H7 (cell line): ENCODE results near the gene MAPK6. TPM values are rescaled to one million over a fixed set of nuclear protein-coding genes. Genes with fewer than 3 reads are reported as not detected.
"Not testable (repeated sequence)": the region's sequence is repeated elsewhere in the genome, so short reads cannot be mapped to it uniquely, and the experiment has no call there.

Source experiments
- DNase-seq: peaks from one replicate; pipeline ENCODE4 v3.0.0; 2012
- H3K27me3 ChIP-seq: 2 replicates; pipeline ENCODE4 v1.6.0; 2011; ENCODE audit warnings: mild to moderate bottlenecking, low read length; ENCODE audit not compliant: control insufficient read depth, insufficient read depth
- H3K36me3 ChIP-seq: replicated peaks from 2 replicates; pipeline ENCODE4 v1.5.1; 2011; ENCODE audit warnings: low read length; ENCODE audit not compliant: control insufficient read depth, insufficient read depth
- H3K4me3 ChIP-seq: 2 replicates; pipeline ENCODE4 v1.5.1; 2011; ENCODE audit warnings: low read depth, mild to moderate bottlenecking, control low read depth, low read length, moderate library complexity; ENCODE audit not compliant: insufficient read depth
- total RNA-seq: library from RNA; depleted of rRNA; stranded (reverse); fragments of >200 nt; shearing (Covaris generic); gene quantifications from 2 replicates; pipeline ENCODE4 v1.2.3, GENCODE V29; 2014

Gene MAPK6
- total RNA-seq, 1 experiment from 2014 or later, result 77.0 TPM

GRCh38 chr15:52050416-52050815 lies 31.4 kb downstream of the MAPK6 start:
- DNase-seq, result no peak
- H3K36me3 ChIP-seq, result peaks cover 4% of the 10 kb centered on the region
- no peaks in the 10 kb centered on the region for H3K27me3 ChIP-seq
- no peak overlapping the region for H3K4me3 ChIP-seq

DNA sequence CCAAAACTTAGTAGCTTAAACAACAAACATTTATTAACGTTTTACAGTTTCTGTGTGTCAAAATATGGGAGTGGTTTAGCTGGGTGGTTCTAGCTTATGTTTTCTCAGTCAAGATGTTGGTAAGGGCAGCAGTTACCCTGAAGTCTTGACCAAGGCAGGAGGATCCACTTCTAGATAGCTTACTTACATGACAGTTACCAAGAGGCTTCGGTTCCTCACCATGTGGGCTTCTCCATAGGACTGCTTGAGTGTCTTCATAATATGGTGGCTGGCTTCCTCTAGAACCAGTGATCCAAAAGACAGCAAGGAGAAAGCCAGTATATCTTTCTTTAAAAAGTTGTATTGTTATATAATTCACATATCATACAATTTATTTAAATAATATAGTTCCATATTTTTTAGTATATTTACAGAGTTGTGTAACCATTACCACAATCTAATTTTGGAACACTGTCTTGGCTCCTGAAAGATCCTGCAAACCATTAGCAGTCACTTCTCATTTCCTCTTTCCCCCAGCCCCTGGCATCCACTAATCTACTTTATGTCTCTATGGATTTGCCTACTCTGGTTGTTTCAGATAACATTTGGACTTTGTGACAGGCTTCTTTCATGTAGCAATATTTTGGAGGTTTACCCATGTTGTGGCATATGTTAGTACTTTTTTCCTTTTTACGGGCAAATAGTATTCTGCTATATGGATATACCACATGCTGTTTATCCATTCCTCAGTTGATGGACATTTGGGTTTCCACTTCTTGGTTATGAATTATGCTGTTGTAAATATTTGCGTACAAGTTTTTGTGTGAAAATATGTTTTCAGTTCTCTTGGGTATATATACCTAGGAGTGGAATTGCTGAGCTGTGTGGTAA lies 33.3 kb downstream of the MAPK6 start:
- DNase-seq, result no peak
- peaks cover 7% of the 10 kb centered on the region for H3K36me3 ChIP-seq

GRCh38 chr15:52054381-52054780 lies 35.4 kb downstream of the MAPK6 start:
- DNase-seq, result no peak
- Histone ChIP-seq H3K4me3 (no peak overlapping the region), H3K36me3 (peaks cover 13% of the 10 kb centered on the region), H3K27me3 (no peaks in the 10 kb centered on the region)

More for the DNA sequence above, 33.3 kb downstream of the MAPK6 start:
- Histone ChIP-seq H3K4me3 (no peak overlapping the region), H3K27me3 (no peaks in the 10 kb centered on the region)

DNA sequence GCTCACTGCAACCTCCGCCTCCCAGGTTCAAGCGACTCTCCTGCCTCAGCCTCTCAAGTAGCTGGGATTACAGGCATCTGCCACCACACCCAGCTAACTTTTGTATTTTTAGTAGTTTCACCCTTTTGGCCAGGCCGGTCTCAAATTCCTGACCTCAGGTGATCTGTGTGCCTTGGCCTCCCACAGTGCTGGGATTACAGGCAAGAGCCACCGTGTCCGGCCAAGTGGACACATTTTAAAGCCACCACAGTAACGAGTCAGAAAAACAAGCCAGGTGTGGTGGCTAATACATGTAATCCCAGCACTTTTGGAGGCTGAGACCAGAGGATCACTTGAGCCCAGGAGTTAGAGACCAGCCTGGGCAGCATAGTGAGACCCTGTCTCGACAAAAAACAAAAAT lies 35.8 kb downstream of the MAPK6 start:
- peaks cover 16% of the 10 kb centered on the region for H3K36me3 ChIP-seq
- H3K27me3 ChIP-seq, DNase-seq, H3K4me3 ChIP-seq: not testable (repeated sequence)

GRCh38 chr15:52056001-52056400 lies 37.0 kb downstream of the MAPK6 start:
- no peaks in the 10 kb centered on the region for H3K27me3 ChIP-seq
- DNase-seq, result no peak
- H3K4me3 ChIP-seq, result no peak overlapping the region
- peaks cover 20% of the 10 kb centered on the region for H3K36me3 ChIP-seq

DNA sequence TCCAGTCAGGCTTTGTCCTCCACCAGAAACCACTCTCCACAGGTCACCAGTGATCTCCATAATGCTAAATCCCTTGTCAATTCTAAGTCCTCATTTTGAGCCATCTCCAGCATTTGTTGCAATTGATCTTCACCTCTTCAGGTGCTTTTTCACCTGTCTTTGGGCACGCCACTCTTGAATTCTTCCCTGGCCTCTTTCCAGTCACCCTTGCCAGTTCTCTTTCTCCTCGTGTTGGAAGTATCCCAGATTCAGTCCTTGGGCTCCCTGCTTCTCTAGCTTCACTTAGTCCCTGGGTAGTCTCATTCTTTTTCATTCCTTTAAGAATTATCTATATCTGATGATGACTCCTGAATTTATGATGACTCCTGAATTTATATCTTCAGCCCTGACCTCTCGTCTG lies 37.5 kb downstream of the MAPK6 start:
- DNase-seq, result no peak
- H3K36me3 ChIP-seq, result peaks cover 21% of the 10 kb centered on the region

DNA sequence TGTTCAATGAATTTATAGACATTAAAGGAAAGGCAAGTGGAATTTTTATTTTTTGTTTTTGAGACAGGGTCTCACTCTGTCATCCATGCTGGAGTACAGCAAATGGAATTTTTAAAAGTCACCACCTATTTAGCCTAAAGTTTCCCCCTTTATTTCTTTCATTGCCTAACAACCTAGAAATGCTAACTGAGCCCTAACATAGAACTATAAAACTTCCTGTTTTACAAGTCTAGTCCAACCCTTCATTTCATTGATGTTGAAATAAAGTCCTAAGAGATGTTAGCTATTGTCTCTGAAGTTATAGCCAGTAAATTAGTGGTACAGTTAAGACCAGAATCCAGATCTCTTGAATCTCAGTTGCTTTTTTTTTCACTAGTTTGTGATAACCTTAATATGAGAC lies 39.0 kb downstream of the MAPK6 start:
- no peak for DNase-seq
- no peaks in the 10 kb centered on the region for H3K27me3 ChIP-seq
- peaks cover 21% of the 10 kb centered on the region for H3K36me3 ChIP-seq
- no peak overlapping the region for H3K4me3 ChIP-seq

More for the DNA sequence above, 37.5 kb downstream of the MAPK6 start:
- H3K27me3 ChIP-seq, result no peaks in the 10 kb centered on the region
- H3K4me3 ChIP-seq, result no peak overlapping the region

GRCh38 chr15:52060501-52060900 lies 41.5 kb downstream of the MAPK6 start:
- DNase-seq, result no peak
- no peak overlapping the region for H3K4me3 ChIP-seq
- peaks cover 27% of the 10 kb centered on the region for H3K36me3 ChIP-seq
- no peaks in the 10 kb centered on the region for H3K27me3 ChIP-seq

GRCh38 chr15:52066842-52067544 lies 48.0 kb downstream of the MAPK6 start:
- Histone ChIP-seq H3K36me3 (peaks cover 6% of the 10 kb centered on the region), H3K4me3 (no peak overlapping the region), H3K27me3 (no peaks in the 10 kb centered on the region)
- DNase-seq, result no peak

- DNase-seq, result no peak
- Histone ChIP-seq H3K36me3 (peaks cover 6% of the 10 kb centered on the region), H3K4me3 (no peak overlapping the region), H3K27me3 (no peaks in the 10 kb centered on the region)
These were observed 48.5 kb downstream of the MAPK6 start for GRCh38 chr15:52067545-52067926.

DNA sequence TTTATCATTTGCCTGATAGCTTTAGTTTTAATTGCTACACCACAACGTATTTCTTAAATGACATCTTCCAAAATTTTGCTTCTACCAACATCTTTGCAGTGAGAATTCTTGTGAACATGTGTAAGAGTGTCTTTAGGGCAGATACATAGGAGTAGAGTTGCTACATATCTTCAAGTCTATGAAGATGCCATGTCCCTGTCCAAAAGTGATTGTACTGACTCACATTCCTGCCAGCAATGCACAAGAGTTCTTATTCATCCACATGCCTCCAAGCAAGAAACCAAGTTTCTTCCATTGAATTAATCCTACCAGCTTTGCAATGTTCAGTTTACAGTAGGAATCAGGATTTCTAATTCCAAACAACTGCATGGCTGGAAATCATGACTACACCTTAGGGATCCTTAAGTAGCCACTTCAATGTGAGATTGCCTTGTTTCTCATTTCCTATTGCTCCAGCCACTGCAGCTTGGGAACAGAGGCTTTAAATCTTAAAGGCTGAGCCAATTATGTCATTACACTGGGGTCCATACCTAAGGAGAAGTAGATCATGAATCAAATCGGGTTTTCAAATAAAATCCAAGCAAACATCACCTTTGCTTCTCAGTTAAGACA lies 49.1 kb downstream of the MAPK6 start:
- H3K36me3 ChIP-seq, result peaks cover 6% of the 10 kb centered on the region

DNA sequence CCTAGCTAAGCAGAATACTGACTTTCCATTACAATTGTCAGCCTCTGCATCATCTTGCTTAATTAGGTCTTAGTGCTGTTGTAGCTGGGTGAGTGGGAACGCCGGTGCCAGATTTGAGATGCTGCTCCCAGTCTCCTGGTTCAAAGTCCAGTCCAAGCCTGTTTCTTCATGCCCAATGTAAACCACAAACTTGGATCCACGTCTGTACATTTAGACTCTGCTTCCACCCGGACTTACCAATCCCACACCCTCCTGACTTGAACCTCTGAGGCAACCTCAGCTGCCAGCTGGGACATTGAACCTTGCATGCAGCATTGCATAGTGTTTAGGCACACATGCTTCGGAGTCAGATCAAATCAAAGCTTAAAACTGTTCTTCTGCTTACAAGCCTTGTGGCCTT lies 50.5 kb downstream of the MAPK6 start:
- DNase-seq, result no peak
- H3K27me3 ChIP-seq, result no peaks in the 10 kb centered on the region

More for the DNA sequence above, 49.1 kb downstream of the MAPK6 start:
- no peak overlapping the region for H3K4me3 ChIP-seq
- H3K27me3 ChIP-seq, result no peaks in the 10 kb centered on the region
- no peak for DNase-seq

DNA sequence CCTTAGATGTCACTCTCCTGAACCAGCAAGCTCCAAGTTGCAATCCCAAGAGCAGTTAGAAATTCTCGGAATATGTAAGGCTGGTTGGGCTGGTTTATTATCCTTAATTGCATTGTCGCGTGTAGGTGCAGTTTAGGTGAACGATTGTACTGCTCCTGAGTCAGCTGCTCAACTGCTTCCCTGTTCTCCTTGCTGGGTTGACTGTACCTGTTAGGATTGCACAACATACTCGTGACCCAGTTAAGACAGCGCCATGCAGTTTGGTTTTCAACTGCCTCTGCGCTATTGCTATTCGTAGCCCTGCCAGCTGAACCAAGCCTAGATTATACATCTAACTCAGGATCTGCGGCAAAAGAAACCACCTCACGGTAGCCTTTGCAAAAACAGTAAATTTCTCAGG lies 52.6 kb downstream of the MAPK6 start:
- Histone ChIP-seq H3K27me3 (no peaks in the 10 kb centered on the region), H3K4me3 (no peak overlapping the region), H3K36me3 (no peaks in the 10 kb centered on the region)
- DNase-seq, result no peak

More for the DNA sequence above, 50.5 kb downstream of the MAPK6 start:
- peaks cover 4% of the 10 kb centered on the region for H3K36me3 ChIP-seq
- H3K4me3 ChIP-seq, result no peak overlapping the region

DNA sequence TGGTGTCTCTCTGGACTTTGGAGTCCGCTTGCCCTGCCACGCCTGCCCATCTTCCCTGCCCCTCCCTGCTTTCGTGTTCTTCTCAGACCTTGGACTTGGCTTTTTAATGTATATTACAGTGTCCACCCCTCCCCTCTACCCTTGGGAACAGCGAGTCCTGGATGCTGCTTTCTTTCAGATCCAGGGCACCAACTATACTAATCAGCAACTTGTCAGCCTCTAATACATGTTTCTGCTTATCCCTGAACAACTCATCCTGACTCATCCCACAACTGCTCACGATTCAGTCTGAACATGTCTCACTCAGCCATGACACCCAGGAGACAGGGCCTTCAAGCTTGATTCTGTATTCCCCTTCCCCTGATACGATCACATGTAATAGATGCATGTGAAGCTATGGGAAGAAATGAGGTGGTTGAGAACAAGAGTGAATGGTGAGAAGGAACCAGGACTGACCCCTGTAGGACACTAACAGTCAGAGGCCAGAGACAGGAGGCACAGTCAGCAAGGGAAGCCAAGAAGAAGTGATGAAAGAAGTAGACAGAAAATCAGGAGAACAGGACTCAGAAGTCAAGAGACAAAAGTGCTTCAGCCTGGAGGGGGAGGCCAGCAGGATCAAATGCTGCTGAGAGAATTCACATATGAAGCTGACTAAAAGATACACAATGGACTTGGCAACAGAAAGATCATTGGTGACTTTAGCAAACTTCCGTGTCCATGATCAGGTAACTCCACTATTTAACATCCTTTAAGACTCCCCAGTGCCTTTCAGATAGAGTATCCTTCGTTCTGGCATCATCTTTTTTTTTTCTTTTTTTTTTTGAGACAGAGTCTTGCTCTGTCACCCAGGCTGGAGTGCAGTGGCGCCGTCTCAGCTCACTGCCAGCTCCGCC lies 58.1 kb downstream of the MAPK6 start:
- Histone ChIP-seq H3K4me3 (no peak overlapping the region), H3K27me3 (no peaks in the 10 kb centered on the region), H3K36me3 (no peaks in the 10 kb centered on the region)
- DNase-seq, result no peak
